OCI-LY1 (cell line): ENCODE data around the gene SON.

Experiments
- EZH2 ChIP-seq: fragments of 200-600 bp; sonication (generic), shearing (Covaris generic); IDR thresholded peaks from 2 replicates; pipeline ENCODE4 v1.8.0; 2017; ENCODE audit warnings: borderline replicate concordance, mixed run types, mild to moderate bottlenecking, antibody characterized with exemption, low read length, moderate library complexity, mixed read lengths
- TF ChIP-seq, protein P1 (sequence below): fragments of 200-600 bp; sonication (generic), shearing (Covaris generic); IDR thresholded peaks from 2 replicates; pipeline ENCODE4 v1.5.1; 2017; ENCODE audit warnings: mild to moderate bottlenecking, antibody characterized with exemption, low read length, moderate library complexity, mixed read lengths

- TF ChIP-seq, protein P1, sequence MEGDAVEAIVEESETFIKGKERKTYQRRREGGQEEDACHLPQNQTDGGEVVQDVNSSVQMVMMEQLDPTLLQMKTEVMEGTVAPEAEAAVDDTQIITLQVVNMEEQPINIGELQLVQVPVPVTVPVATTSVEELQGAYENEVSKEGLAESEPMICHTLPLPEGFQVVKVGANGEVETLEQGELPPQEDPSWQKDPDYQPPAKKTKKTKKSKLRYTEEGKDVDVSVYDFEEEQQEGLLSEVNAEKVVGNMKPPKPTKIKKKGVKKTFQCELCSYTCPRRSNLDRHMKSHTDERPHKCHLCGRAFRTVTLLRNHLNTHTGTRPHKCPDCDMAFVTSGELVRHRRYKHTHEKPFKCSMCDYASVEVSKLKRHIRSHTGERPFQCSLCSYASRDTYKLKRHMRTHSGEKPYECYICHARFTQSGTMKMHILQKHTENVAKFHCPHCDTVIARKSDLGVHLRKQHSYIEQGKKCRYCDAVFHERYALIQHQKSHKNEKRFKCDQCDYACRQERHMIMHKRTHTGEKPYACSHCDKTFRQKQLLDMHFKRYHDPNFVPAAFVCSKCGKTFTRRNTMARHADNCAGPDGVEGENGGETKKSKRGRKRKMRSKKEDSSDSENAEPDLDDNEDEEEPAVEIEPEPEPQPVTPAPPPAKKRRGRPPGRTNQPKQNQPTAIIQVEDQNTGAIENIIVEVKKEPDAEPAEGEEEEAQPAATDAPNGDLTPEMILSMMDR = no peak
- TF ChIP-seq EZH2 = no peak
Observed at GRCh38 chr21:33566514-33566913, 23.7 kb downstream of the SON start.
